DMS53 treated with DMSO at 0.1 percent for 48 hours (cell line): ENCODE results near the gene TLNRD1.

Source experiments
- DNase-seq: peaks from one replicate; lab custom pipeline; 2025; ENCODE audit not compliant: unreplicated experiment; lab: John Stamatoyannopoulos, UW

The TLNRD1 gene

DNA sequence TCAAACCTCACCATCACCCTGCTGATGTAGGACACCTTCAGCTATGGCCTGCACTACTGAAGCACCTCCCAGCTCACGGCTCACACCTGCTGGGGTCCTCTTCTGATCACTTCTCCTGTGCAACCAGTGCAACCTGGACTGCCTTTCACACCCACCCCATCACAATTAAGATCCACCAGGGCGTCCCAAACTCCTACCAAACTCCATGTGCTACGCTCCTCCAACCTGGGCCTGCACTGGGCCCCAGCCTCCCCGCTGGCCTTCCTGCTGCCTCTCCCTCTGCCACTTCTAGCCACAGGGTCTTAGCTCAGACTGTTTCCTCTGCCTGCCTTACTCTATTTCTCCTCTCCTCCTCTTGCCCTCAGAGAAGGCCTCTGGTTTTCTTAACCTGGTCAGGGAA is 23.9 kb upstream of the TLNRD1 start:
- DNase-seq, result no peak

DNA sequence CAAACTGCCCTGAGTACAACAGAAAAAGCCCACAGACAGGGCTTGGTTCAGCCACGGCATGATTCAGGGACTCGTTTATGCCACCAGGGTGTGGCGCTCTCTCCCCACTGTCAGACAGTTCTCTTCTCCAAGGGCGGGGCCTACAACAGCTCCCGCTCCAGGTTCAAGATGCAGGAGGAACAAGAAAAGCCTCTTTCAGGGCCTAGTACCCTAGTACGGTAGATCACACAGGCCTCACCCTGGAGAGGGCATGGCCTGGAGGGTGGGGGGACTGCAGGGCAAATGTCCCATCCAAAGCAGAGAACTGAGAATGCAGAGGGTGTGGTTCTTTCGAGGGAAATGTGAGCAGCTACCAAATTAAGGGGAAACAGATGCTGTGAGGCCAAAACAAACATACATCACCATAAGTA is 23.1 kb upstream of the TLNRD1 start:
- DNase-seq, result peak; percentile 52

DNA sequence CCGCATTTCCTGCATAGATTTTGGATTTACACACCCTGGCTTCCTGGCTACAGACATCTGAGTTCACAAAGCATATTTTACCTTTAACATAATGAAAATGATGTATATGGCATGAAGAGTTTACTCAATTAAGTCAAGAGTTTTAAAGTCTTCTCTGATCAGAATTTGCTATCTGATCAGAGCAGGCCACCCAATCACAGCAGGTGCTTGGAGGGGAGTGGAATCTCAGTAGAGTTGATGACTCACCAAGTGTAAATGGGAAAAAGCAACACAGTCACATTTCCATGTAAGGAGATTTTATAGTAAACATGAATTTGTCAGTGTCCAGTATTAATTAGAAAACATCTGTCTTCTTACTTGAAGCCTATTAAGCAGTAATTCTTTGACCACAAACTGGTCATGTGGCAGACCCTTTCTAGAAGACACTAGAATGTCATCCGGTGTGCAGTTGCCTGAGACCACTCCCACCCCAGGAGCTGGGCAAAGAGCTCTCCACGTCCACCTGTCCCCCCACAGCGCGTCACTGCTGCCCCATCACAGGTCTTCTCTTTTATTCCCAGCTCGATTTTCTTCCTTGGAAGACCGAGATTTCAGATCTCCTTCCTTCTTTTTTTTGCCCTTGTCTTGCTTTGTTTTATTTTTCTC is 21.9 kb upstream of the TLNRD1 start:
- peak; percentile 65 for DNase-seq

DNA sequence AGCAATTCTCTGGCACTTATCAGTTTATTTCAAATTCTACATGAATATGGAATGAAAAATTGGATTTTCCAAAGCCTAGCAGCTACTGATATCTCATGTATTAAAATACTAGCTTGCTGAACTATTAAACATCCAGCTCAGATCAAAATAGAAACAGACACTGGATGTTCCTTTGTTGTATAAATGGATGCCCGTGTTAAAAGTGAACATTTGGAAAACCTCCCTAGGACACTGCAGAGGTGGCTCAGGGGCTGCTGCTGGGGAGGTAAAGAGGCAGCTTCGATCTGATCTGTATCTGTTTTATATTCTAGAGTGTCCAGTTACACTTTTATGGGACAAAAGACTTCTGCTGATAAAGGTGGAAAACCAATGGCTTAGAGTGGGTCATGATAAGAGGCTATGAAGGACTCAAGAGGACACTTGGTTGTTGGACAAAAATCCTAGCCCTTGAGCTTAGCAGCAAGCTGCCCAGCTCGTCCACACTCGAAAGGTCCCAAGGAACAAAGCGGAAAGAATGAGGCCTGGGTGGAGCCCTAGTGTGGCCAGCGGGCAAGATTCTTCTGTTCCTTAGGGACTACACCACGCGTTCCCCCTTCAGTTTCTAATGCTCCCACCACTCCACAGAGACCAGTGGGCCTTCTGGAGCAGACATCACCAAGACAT is 21.1 kb upstream of the TLNRD1 start:
- DNase-seq, result no peak

DNA sequence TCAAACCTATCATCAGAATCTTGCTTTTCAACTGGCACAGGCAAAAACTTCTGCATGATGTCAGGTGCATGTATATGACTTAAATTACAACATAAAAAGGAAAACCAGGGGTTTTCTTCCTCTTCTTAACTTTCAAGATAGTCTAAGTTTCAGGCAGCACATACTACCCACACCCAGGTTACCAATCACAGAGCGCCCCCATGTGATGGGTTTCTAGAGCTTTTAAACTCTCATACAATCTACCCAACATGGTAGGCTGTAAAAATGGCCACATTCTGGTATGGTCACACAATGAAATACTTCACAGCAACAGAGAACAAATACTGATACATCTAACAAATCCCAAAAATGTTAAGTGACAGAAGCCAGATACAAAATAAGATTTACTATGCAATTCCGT is 18.5 kb upstream of the TLNRD1 start:
- no peak for DNase-seq

DNA sequence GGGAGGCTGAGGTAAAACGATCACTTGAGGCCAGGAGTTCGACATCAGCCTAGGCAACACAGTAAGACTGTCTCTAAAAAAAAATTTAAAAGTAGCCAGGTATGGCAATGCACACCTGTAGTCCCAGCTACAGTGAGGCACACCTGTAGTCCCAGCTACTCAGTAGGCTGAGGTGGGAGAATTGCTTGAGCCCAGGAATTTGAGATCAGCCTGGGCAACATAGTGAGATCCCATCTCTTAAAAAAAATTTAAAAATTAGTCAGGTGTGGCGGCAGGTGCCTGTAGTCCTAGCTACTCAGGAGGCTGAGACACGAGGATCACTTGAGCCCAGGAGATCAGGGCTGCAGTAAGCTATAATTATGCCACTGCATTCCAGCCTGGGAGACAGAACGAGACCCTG is 17.9 kb upstream of the TLNRD1 start:
- no peak for DNase-seq

DNA sequence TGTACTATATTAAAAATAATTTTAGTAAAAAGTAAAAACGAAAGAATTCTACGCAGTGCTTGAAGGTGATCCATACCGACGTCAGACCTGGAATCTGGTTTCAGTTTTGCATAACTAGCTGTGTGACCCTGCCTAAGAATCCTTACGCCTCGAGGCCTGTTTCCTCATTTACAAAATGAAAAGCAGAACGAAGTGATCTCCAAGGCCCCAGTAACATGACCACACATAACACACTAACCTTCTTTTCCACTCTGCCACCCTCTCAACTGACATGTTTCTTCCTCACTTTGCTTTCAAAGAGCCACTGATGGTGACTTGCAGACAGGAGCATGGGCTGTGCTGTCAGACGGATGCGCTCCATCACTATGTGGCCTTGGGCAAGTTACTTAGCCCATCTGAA is 15.9 kb upstream of the TLNRD1 start:
- DNase-seq, result no peak

DNA sequence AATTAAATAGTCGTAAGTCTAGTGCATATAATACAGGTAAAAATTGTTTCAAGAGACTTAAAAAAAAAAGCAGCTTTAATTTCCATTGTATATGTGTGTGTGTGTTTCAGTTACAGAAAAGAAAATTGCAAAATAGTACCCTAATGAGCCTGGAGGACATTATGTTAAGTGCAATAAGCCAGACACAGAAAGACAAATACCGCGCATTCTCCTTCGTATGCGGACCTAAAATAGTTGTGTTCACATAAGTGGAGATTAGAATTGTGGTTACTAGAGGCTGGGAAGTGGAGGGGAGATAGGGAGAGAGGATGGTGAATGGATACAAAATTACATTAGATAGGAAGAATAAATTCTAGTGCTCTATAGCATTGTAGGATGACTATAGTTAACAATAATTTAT is 14.7 kb upstream of the TLNRD1 start:
- no peak for DNase-seq

DNA sequence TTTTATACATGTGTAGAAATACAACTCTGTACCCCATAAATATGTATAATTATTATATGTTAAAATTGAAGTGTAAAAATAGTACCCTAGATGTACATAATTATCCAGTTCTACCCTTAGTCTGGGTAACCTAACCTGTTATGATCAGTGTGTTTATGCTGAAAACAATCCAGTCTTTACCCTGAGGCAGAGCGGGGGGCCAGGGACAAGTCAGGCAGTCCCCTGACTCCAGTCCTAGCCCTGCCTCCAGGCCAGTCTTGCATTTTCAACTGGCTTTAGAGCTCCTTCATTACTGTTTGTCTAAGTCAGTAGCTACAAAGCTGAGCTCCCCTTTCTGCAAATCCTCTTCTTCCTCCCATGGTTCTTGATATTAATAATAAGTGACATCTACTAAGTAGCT is 14.2 kb upstream of the TLNRD1 start:
- DNase-seq, result no peak

DNA sequence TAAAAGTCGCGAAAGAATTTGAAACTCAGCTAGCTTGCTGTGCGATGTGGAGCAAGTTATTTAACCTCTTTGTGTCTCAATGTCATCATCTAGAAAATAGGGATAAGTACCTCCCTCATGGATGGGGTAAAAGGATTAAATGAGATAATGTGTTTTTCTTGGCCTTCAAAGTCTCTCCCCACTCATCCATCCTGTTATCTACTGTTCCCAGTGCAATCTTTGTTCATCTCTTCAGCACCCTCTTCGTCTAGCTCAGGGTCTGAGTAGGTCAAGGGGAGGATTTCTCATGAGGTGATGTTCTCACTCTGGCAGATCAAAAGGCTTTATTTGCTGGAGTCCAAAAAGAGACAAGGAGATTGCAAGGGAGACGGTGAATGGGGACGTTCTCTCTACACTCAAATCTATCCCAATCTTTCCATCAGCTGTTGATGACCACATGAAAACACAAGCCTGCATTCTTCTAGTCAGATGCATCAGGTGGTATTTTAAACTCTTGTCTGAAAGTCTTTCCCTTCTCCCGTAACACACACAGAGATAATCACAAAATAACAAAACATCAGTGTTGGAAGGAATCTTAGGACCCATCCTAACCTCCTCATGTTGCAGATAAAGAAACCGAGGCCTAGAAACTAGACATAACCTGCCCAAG is 12.5 kb upstream of the TLNRD1 start:
- DNase-seq, result no peak

DNA sequence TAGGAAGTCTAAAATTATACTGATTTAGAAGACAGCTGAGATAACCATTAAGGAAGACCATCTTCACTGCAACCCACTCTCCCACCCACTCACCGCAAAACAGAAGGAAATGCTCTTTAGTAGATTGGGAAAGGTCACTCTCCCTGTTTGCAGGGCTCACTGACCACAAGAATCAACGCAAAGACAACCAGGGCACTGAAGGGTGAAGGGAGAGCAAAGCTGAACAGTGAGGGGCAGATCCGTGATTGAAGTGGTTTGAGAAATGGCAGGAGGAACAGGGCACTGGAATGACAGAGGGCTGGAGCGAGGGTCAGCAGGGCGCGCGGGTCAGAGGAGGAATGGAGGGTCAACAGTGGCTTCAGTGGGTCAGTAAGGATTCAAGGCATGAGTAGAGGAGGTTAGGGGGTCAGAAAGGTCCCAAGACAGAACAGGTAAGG is 11.6 kb upstream of the TLNRD1 start:
- no peak for DNase-seq

DNA sequence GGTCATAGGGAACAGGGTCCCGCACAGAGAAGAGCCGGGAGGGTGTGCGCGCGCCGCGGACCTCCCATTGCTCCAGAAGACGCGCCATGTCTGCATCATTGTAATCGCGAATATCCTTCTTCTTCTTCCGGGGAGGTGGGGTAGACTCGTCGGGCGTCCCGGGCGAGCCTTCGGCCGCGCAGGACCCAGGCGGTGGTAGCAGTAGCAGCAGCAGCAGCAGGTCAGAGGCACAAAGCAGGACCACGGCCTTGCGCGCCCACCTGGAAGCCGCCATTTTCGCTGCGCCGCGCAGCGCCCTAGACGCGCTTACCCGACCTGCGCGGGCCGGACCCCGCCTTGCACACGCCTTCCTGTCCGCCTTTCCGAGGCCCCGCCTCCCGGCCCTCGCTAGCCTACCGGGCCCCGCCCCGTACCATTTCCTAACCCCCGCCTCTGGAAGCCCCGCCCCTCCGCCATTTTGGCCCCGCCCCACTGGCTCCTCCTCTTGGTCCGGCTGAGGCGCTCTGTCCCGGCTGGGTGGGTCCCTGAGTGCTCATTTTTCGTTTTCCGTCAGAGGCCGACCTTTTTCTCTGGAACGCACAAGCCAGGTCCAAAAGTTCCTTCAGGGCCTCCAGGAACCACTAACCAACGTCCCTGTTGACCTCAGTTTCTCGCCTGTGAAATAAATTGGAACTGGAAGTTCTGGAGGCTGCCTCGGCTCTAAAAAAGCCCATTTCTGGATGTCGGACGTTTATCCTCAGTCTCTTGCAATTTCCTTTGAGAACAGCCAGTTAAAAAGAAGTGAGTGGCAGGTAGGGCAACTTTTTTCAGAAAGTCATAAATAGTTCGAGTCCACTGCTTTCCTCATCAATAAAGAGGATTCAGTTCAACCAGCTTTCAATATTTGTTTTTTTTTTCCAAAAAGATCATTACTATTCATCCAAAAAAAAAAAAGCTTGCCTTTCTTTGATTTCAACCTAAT is 10.9 kb upstream of the TLNRD1 start, which contains the start of gene MESD:
Gene MESD (minus strand): TSS at position 302 of the 961 bp plus-strand sequence. CDS start 28 bp downstream, at position 274.
- DNase-seq, result peak; percentile 83

DNA sequence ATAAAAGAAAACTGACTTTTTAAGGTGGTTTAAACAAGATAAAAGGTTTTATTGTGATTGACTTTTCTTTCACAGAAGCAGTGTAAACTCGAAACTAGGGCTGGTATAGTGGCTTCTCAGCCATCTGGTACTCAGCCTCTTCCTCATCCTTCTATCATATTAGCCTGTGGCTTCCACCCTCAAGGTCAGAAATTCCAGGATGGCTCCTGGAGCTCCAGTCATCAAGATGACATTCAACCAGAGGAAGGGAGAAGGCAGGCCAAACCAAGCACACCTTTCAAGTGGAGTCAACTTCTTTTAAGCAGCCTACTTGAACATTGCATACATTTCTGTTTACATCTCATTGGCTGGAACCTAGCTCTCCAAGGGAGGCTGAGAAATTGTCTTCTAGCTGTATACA is 9.8 kb upstream of the TLNRD1 start:
- DNase-seq, result no peak

DNA sequence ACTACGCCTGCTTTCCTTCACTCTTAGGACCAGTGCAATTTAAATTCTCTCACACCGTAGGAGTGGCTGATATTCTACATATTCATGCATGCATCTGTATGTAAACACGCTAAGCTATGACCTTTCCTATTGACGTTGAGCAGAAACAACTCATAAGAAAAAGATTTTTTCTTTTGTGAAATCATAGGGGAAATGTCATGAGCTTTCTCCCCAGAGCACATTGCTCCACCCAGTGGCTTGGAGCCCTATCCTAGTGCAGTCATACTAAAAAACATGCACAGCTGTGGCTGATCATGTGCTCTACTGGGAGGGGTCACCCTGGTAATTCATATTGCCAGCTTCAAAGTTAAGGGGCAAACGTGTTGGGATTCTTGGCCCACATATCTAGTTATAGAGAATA is 9.3 kb upstream of the TLNRD1 start:
- DNase-seq, result no peak

DNA sequence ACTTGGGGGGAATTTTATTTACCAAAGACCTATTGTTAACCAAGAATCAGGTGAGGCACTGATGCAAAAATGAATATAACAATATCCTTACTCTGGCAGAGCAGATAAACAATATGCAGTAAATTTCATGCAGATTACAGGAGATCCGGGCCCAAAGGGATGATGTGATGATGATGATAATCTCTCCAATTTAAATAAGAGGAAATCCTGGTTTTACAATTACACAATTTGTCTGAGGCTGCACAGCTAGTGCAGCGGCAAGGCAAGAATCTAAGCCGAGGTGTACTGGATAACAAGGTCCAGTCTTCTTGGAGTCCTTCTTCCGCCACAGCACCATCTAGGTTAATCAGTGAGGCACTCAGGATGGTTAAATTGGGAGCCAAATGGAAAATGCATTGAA is 8.7 kb upstream of the TLNRD1 start:
- DNase-seq, result no peak

DNA sequence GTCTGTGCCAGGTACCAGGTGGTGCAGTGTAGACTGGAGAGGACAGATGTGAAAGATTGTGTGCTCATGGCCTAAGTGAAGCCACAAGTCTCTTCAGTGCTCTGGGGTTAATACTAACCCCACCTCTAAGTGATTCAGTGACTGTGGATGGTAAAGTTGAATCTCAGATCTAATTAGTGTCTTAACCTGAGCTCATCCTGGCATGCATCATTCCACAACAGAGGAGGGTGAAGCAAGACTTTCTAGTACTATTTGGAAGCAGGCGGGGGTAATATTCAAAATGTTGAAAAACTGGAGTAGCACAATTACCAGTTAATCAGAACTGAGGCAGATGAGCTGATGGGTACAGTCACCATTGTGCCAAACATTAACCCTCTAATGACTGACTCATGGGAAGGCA is 8.3 kb upstream of the TLNRD1 start:
- DNase-seq, result no peak

DNA sequence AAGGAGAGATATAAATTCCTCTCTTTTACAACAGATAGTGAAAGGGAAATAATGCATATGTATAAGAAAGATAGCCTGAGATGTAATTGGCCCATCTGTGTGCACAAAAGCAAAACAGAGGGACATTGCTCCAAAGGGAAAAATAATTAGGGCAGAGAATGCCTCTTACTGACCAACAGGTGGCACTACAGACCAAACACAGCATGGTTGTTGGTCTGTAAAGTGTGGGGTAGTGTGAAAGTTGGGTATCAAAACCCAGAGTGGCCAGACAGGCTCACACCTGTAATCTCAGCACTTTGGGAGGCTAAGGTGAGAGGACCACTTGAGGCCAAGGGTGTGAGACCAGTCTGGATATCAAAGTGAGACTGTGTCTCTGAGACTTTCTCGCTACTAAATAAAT is 4.5 kb upstream of the TLNRD1 start:
- DNase-seq, result no peak

DNA sequence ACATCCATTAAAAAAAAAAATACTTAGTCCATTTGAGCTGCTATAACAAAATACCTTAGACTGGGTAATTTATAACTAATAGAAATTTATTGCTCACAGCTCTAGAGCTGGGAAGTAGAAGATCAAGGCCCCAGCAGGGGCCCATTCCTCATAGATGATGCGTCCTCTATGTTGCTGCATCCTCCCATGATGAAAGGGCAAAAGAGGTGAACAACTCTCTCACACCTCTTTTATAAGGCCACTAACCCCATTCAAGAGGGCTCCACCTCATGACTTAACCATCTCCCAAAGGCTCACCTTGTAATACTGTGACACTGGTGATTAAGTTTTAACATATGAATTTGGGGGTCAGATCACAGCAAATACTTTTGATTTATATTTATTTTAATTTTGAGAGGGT is 3.0 kb upstream of the TLNRD1 start:
- no peak for DNase-seq

DNA sequence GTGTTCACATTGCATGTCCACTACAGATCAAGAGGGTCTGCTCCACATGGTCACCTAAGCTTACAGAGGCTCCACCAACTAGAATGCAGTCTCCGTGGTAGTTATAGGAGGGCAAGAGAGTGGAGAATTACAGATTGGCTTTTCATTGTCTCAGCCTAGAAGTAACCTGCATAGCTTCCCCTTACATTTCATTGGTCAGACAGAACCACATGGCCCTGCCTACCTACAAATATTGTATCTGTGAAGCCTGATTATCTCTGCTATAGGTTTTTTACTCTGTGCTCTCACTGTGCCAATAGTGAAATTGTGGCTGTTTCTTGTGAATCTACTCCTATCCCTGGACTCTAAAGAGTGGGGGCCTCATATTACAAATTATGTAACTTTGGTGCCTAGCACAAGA is 2.5 kb upstream of the TLNRD1 start:
- DNase-seq, result no peak

DNA sequence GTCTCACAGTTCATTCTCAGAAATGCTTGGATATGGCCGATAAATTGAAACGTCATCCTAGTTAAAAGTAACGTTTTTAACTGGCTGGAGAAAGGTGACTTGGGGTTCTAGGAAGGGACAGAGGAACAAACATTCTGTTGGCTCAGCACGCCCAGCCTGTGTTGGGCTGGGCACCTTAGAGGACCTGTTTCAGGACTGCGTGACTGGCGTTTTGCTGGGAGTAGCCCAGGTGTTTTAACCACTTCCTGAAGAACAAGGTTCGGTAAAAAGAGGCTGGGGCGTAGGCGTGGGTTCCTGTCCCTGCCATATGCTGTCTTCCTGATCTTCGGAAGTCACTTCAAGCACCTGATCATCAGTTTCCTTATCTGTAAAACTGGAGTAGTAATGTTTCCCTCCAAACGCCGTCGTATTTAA is 1.1 kb upstream of the TLNRD1 start:
- peak; percentile 42 for DNase-seq

DNA sequence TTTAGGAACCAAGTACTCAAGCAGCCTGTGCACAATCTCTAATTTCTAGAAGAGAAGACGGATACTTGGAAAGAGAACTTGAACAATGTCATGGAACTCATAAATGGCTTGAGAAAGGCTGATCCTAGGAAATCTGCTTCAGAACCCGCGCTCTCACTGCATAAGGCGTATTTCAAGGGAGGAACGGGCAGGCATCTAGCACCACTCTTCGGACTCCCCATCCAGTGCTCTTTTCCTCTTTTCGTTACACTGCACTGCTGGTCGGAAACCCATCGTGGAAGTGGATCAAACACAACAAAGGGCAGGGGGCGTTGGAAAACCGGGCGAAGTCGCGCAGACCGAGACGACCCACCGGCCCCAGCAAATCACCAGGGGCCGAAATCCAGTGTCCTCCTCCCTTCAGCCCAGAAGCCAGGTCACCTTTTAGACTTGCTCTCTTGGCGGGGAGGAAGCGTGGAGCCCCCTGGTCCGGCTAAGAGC is 539 bp upstream of the TLNRD1 start:
- DNase-seq, result peak; percentile 27
